Measurements from ENCODE around the gene MORN1. TPM values are rescaled to one million over a fixed set of nuclear protein-coding genes. Genes with fewer than 3 reads are reported as not detected.

Gene MORN1
- total and polyA plus RNA-seq, 2 of the 4 experiments (the other 2 are of a cell fraction), result 3.0 to 4.2 TPM

GRCh38 chr1:2400950-2401649 lies 9.7 kb upstream of the MORN1 start:
- H2BK5ac ChIP-seq (ENCODE audit: low read depth, low read length, poor library complexity, severe bottlenecking), result no peak overlapping the region
- no peak overlapping the region for H3K18ac ChIP-seq (ENCODE audit: low read depth, low read length)
- POLR2A ChIA-PET (ENCODE audit: unreplicated experiment), result no interaction called here
- TF ChIP-seq MXI1 (IDR thresholded peaks at IDR 0.05; ENCODE audit: borderline replicate concordance, low read depth, low read length) (no peak), ELK1 (IDR thresholded peaks at IDR 0.05; ENCODE audit: borderline replicate concordance, low read depth, low read length) (no peak), FOS (IDR thresholded peaks at IDR 0.05; ENCODE audit: low read depth, low read length) (no peak), MAFK (IDR thresholded peaks at IDR 0.05; ENCODE audit: low read depth, low read length) (no peak), USF2 (IDR thresholded peaks at IDR 0.05; ENCODE audit: low read depth, low read length) (no peak), POLR2A (IDR thresholded peaks at IDR 0.05; ENCODE audit: low read depth, low read length) (no peak), RFX5 (IDR thresholded peaks at IDR 0.05; ENCODE audit: low read depth, low read length) (no peak), CEBPB (IDR thresholded peaks at IDR 0.05; ENCODE audit: low read depth, low read length) (no peak)
- H3K9ac ChIP-seq (ENCODE audit: low read depth, low read length), result no peak overlapping the region
- WGBS, 2 experiments (ENCODE audit: extremely low coverage in 2 of 2, insufficient read length in 1 of 2), result 0% methylated on average over 1 of the region's 14 CpGs; no CpG with 5 or more reads in 1 of the 2 experiments
- H3K4me1 ChIP-seq (ENCODE audit: control insufficient read depth, insufficient read depth, low read length), result peaks cover 4% of the 10 kb centered on the region
- H3K56ac ChIP-seq (ENCODE audit: extremely low read depth, insufficient read depth, low read length), result no peak overlapping the region
- CTCF ChIA-PET, result no interaction called here
- H4K20me1 ChIP-seq (ENCODE audit: insufficient read depth, low read length), result peaks cover 51% of the 10 kb centered on the region
- H4K5ac ChIP-seq (ENCODE audit: low read depth, low read length), result no peak overlapping the region
- no peaks in the 10 kb centered on the region; the same call in 1 of the 2 replicates for H3K9me1 ChIP-seq (ENCODE audit: insufficient read depth, low read length)
- DNase-seq (no peak), ATAC-seq (ENCODE audit: low read depth) (no peak)
- H4K8ac ChIP-seq (ENCODE audit: low read depth in 2 of 2, low read length in 2 of 2), result no peak overlapping the region
- H3K27ac ChIP-seq (ENCODE audit: insufficient read depth, low read length), result no peak overlapping the region
- no peak overlapping the region for H3K4me2 ChIP-seq (ENCODE audit: low read depth, low read length)
- no peak overlapping the region for H3K23ac ChIP-seq (ENCODE audit: low read depth, low read length)
- no peaks in the 10 kb centered on the region for H3K9me3 ChIP-seq (ENCODE audit: control insufficient read depth, insufficient read depth, low read length)
- H3K4ac ChIP-seq (ENCODE audit: low read depth, low read length), result no peak overlapping the region
- H3K79me1 ChIP-seq (ENCODE audit: low read depth in 1 of 2, low read length in 2 of 2), result peaks cover 22 to 66% of the 10 kb centered on the region in 2 experiments
- BruUV-seq (replicated peaks), result no TSS peak
- dilution Hi-C loops (cut with HindIII; ENCODE audit: low sequenced_read_pairs, unreplicated experiment), result no loop called here
- peaks cover 87% of the 10 kb centered on the region for H3K36me3 ChIP-seq (ENCODE audit: control insufficient read depth, insufficient read depth, low read length)
- H2AK5ac ChIP-seq (ENCODE audit: low read depth, low read length), result no peak overlapping the region
- H3K14ac ChIP-seq (replicated peaks; ENCODE audit: low read depth, low read length), result no peak overlapping the region
- no peak overlapping the region for H4K91ac ChIP-seq (ENCODE audit: insufficient read depth, low read depth, low read length)
- no peak overlapping the region for H2BK20ac ChIP-seq (ENCODE audit: low read depth, low read length)
- no peak overlapping the region for H2AK9ac ChIP-seq (replicated peaks; ENCODE audit: low read depth, low read length, poor library complexity)
- H2BK120ac ChIP-seq (ENCODE audit: low read depth, low read length), result no peak overlapping the region
- H3K4me3 ChIP-seq (ENCODE audit: insufficient read depth, low read depth, low read length), result no peak overlapping the region
- H2BK15ac ChIP-seq (ENCODE audit: low read depth, low read length), result no peak overlapping the region
- intact Hi-C loops (cut with micrococcal nuclease), result no loop called here
- no peaks in the 10 kb centered on the region for H3K27me3 ChIP-seq (ENCODE audit: control insufficient read depth, insufficient read depth, low read length)
- H2AFZ ChIP-seq (replicated peaks; ENCODE audit: low read length, poor library complexity), result no peak overlapping the region
- in situ Hi-C loops (cut with MboI; ENCODE audit: low sequenced_read_pairs), result loop anchor here (25.0 kb wide), 1 partner anchor 911 kb away; no protein-coding TSS in a partner anchor

Data from IMR-90 (cell line).